ENCODE data around the gene GPHN.

Gene GPHN

DNA sequence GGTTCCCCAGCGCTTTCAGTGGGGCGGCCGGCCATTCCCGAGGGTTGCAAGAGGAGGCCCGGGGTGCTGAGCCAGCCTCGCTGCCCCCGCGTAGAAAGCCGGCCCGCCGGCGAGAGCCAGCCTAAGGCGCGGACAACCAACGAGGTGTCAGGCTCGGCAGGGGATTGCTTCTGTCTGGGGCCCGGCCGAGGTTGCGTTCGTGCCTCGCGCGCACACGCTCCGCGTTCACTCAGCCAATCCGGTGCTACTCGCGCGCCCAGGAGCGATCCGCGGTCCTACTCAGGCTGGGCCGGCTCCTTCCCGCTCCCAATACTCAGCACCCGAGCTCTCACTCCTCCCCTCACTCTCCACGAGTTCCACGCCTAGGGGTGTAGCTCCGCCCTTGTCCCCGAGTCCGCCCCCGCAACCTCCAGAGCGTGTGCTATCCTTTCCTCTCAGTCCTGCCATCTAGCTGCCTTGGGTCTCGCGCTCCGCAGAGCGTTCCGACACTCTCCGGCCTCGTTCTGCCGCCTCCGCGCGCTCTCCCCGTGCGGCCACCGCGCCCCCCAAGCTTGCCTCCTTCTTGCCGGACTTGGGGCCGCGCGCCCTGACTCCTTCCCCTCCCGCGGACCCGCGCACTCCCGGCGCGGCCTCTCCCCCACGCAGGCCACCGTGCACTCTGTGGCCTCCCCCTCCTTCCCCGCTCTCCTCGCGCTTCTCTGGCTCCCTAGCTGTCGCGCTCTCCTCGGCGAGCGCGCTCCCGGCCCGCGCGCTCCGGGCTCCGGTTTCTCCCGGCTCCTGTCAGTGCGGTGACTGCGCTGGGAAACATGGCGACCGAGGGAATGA is at the start of gene GPHN:
Gene GPHN (plus strand): TSS at position 426 of the 825 bp plus-strand sequence.
- H3K9me3 ChIP-seq (ENCODE audit: control insufficient read depth in 2 of 2, low read length in 2 of 2), result no peaks in the 10 kb centered on the region
- peak within 1 kb of the TSS; percentile 84 to 89 for H3K9ac ChIP-seq (ENCODE audit: low read depth in 1 of 2, low read length in 2 of 2)
- H3K4me1 ChIP-seq (ENCODE audit: control insufficient read depth in 2 of 2, insufficient read depth in 2 of 2, low read length in 2 of 2), result peaks cover 5 to 11% of the 10 kb centered on the region in 2 donors
- peak within 1 kb of the TSS; percentile 76 to 99 for H3K4me3 ChIP-seq (ENCODE audit: low read length in 2 of 2)
- no peaks in the 10 kb centered on the region for H3K36me3 ChIP-seq (ENCODE audit: control insufficient read depth in 2 of 2, insufficient read depth in 2 of 2, low read length in 2 of 2)
- H3K27me3 ChIP-seq (ENCODE audit: control insufficient read depth in 2 of 2, insufficient read depth in 2 of 2, low read length in 2 of 2), result no peaks in the 10 kb centered on the region
- H3K27ac ChIP-seq (ENCODE audit: low read depth in 2 of 2, low read length in 2 of 2), result peak within 1 kb of the TSS; percentile 93 to 96

DNA sequence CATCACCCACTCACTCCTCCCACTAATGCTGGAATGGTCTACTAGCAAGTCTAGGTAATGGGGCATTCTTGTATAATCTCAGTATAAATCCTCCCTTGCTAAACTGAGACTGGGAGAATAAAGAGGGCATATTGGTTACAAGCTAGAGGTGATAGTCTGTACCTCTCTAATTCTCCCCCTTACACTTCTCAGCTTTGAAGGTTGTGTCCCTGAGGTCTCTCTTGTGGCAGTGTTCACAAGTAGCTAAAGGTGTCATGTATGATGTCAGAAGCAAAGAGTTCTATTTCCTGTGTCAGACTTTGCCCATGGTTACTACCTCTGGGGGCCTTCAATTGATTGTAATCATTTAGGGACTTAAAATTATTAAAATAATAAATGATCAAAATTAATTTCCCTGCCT is 48.3 kb upstream of the GPHN start:
- H3K27ac ChIP-seq (ENCODE audit: low read depth in 2 of 2, low read length in 2 of 2), result no peak overlapping the region
- no peaks in the 10 kb centered on the region for H3K36me3 ChIP-seq (ENCODE audit: control insufficient read depth in 2 of 2, insufficient read depth in 2 of 2, low read length in 2 of 2)
- no peaks in the 10 kb centered on the region for H3K9me3 ChIP-seq (ENCODE audit: control insufficient read depth in 2 of 2, low read length in 2 of 2)
- H3K4me3 ChIP-seq (ENCODE audit: low read length in 2 of 2), result no peak overlapping the region
- H3K4me1 ChIP-seq (ENCODE audit: control insufficient read depth in 2 of 2, insufficient read depth in 2 of 2, low read length in 2 of 2), result no peaks in the 10 kb centered on the region
- no peaks in the 10 kb centered on the region for H3K27me3 ChIP-seq (ENCODE audit: control insufficient read depth in 2 of 2, insufficient read depth in 2 of 2, low read length in 2 of 2)
- H3K9ac ChIP-seq (ENCODE audit: low read depth in 1 of 2, low read length in 2 of 2), result no peak overlapping the region

DNA sequence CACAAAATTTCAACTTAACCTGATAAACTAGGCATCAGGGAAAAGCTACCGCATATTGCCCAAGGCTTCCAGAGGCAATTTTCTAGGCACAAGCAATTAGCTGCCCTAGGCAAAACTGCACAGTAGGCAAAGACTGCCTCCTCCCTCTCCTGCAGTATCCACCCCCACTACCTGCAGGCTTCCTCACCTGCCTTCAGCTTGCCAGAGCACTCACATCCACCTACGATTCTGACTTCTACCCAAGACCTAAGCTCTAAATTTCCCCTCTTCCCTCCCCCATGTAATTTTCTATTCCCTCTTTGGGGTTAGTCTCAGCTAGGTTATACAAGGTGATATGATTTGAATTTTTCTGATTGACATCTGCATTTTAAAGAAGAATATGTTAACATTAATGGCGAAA is 43.7 kb upstream of the GPHN start:
- Histone ChIP-seq H3K9ac (ENCODE audit: low read depth in 1 of 2, low read length in 2 of 2) (no peak overlapping the region), H3K4me3 (ENCODE audit: low read length in 2 of 2) (no peak overlapping the region), H3K36me3 (ENCODE audit: control insufficient read depth in 2 of 2, insufficient read depth in 2 of 2, low read length in 2 of 2) (no peaks in the 10 kb centered on the region), H3K27ac (ENCODE audit: low read depth in 2 of 2, low read length in 2 of 2) (no peak overlapping the region), H3K9me3 (ENCODE audit: control insufficient read depth in 2 of 2, low read length in 2 of 2) (no peaks in the 10 kb centered on the region), H3K4me1 (ENCODE audit: control insufficient read depth in 2 of 2, insufficient read depth in 2 of 2, low read length in 2 of 2) (no peaks in the 10 kb centered on the region), H3K27me3 (ENCODE audit: control insufficient read depth in 2 of 2, insufficient read depth in 2 of 2, low read length in 2 of 2) (no peaks in the 10 kb centered on the region)

DNA sequence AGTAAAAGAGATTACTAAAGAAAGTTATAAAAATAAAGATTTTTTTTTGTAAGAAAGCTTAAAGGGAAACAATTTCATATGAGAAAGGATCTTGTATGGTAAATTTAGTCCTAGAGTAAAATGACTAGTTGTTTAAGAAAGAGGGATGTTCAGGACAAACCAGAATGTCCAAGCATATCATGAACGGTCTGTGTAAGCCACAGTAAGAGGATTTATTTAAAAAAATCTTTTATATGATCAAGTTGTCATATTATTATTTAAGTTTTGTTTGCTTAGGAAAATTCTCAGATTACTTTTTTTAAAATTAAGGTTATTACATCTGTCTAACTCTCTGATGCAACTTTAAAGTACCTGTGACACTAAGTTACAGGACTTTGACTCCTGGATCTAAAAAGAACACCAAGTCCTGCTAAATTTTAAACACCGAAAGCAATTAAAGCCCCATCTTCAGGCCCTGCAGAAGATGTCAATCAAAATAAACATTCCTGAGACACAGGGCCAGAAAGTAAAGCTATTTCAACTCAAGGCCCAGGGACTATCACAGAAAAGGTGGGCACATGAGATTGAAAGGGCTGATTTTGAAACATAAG is 39.1 kb upstream of the GPHN start:
- no peaks in the 10 kb centered on the region for H3K36me3 ChIP-seq (ENCODE audit: control insufficient read depth in 2 of 2, insufficient read depth in 2 of 2, low read length in 2 of 2)
- no peak overlapping the region for H3K9ac ChIP-seq (ENCODE audit: low read depth in 1 of 2, low read length in 2 of 2)
- no peak overlapping the region for H3K27ac ChIP-seq (ENCODE audit: low read depth in 2 of 2, low read length in 2 of 2)
- no peak overlapping the region for H3K4me3 ChIP-seq (ENCODE audit: low read length in 2 of 2)
- peaks cover 0 to 3% of the 10 kb centered on the region in 2 donors for H3K9me3 ChIP-seq (ENCODE audit: control insufficient read depth in 2 of 2, low read length in 2 of 2)
- no peaks in the 10 kb centered on the region for H3K4me1 ChIP-seq (ENCODE audit: control insufficient read depth in 2 of 2, insufficient read depth in 2 of 2, low read length in 2 of 2)
- H3K27me3 ChIP-seq (ENCODE audit: control insufficient read depth in 2 of 2, insufficient read depth in 2 of 2, low read length in 2 of 2), result no peaks in the 10 kb centered on the region

DNA sequence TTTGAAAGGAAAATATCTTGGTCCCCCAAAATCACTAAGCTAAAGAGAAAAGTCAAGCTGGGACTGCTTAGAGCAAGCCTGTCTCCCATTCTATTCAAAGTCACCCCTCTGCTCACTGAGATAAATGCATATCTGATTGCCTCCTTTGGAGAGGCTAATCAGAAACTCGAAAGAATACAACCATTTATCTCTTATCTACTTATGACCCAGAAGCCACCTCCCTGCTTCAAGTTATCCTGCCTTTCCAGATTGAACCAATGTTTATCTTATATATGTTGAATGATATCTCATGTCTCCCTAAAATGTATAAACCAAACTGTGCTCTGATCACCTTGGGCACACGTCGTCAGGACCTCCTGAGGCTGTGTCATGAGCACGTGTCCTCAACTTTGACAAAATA is 36.4 kb upstream of the GPHN start:
- Histone ChIP-seq H3K9ac (ENCODE audit: low read depth in 1 of 2, low read length in 2 of 2) (no peak overlapping the region), H3K27me3 (ENCODE audit: control insufficient read depth in 2 of 2, insufficient read depth in 2 of 2, low read length in 2 of 2) (no peaks in the 10 kb centered on the region), H3K4me1 (ENCODE audit: control insufficient read depth in 2 of 2, insufficient read depth in 2 of 2, low read length in 2 of 2) (no peaks in the 10 kb centered on the region), H3K9me3 (ENCODE audit: control insufficient read depth in 2 of 2, low read length in 2 of 2) (peaks cover 0 to 3% of the 10 kb centered on the region in 2 donors), H3K4me3 (ENCODE audit: low read length in 2 of 2) (no peak overlapping the region), H3K36me3 (ENCODE audit: control insufficient read depth in 2 of 2, insufficient read depth in 2 of 2, low read length in 2 of 2) (no peaks in the 10 kb centered on the region), H3K27ac (ENCODE audit: low read depth in 2 of 2, low read length in 2 of 2) (no peak overlapping the region)

DNA sequence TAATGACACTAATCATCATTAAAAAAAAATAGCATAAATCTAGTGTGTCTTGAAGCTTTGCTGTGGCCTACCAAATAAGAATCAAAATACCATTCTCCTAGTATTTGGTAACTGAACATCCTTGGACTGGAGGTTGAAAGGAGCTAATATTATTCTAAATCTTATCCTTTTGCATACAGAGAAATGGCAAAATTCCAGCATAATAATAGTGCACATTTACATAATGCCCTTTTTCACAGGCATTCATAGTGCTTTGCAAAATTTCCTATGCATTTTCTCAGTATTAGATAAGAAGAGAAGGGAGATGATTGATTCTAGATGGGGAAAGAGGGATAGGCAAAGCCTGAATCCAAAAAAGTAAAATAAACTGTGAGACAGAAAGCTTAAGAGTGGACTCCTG is 35.7 kb upstream of the GPHN start:
- Histone ChIP-seq H3K36me3 (ENCODE audit: control insufficient read depth in 2 of 2, insufficient read depth in 2 of 2, low read length in 2 of 2) (no peaks in the 10 kb centered on the region), H3K9ac (ENCODE audit: low read depth in 1 of 2, low read length in 2 of 2) (no peak overlapping the region), H3K27me3 (ENCODE audit: control insufficient read depth in 2 of 2, insufficient read depth in 2 of 2, low read length in 2 of 2) (no peaks in the 10 kb centered on the region), H3K4me3 (ENCODE audit: low read length in 2 of 2) (no peak overlapping the region), H3K27ac (ENCODE audit: low read depth in 2 of 2, low read length in 2 of 2) (no peak overlapping the region), H3K9me3 (ENCODE audit: control insufficient read depth in 2 of 2, low read length in 2 of 2) (peaks cover 0 to 3% of the 10 kb centered on the region in 2 donors), H3K4me1 (ENCODE audit: control insufficient read depth in 2 of 2, insufficient read depth in 2 of 2, low read length in 2 of 2) (no peaks in the 10 kb centered on the region)

GRCh38 chr14:66473223-66473622 is 34.7 kb upstream of the GPHN start:
- Histone ChIP-seq H3K36me3 (ENCODE audit: control insufficient read depth in 2 of 2, insufficient read depth in 2 of 2, low read length in 2 of 2) (no peaks in the 10 kb centered on the region), H3K4me3 (ENCODE audit: low read length in 2 of 2) (no peak overlapping the region), H3K9me3 (ENCODE audit: control insufficient read depth in 2 of 2, low read length in 2 of 2) (peaks cover 0 to 3% of the 10 kb centered on the region in 2 donors), H3K27ac (ENCODE audit: low read depth in 2 of 2, low read length in 2 of 2) (no peak overlapping the region), H3K27me3 (ENCODE audit: control insufficient read depth in 2 of 2, insufficient read depth in 2 of 2, low read length in 2 of 2) (no peaks in the 10 kb centered on the region), H3K4me1 (ENCODE audit: control insufficient read depth in 2 of 2, insufficient read depth in 2 of 2, low read length in 2 of 2) (no peaks in the 10 kb centered on the region), H3K9ac (ENCODE audit: low read depth in 1 of 2, low read length in 2 of 2) (no peak overlapping the region)

GRCh38 chr14:66476964-66477363 is 31.0 kb upstream of the GPHN start:
- Histone ChIP-seq H3K4me1 (ENCODE audit: control insufficient read depth in 2 of 2, insufficient read depth in 2 of 2, low read length in 2 of 2) (no peaks in the 10 kb centered on the region), H3K27ac (ENCODE audit: low read depth in 2 of 2, low read length in 2 of 2) (no peak overlapping the region), H3K36me3 (ENCODE audit: control insufficient read depth in 2 of 2, insufficient read depth in 2 of 2, low read length in 2 of 2) (no peaks in the 10 kb centered on the region), H3K27me3 (ENCODE audit: control insufficient read depth in 2 of 2, insufficient read depth in 2 of 2, low read length in 2 of 2) (no peaks in the 10 kb centered on the region), H3K4me3 (ENCODE audit: low read length in 2 of 2) (no peak overlapping the region), H3K9ac (ENCODE audit: low read depth in 1 of 2, low read length in 2 of 2) (no peak overlapping the region), H3K9me3 (ENCODE audit: control insufficient read depth in 2 of 2, low read length in 2 of 2) (no peaks in the 10 kb centered on the region)

GRCh38 chr14:66477567-66477966 is 30.4 kb upstream of the GPHN start:
- Histone ChIP-seq H3K27ac (ENCODE audit: low read depth in 2 of 2, low read length in 2 of 2) (no peak overlapping the region), H3K4me1 (ENCODE audit: control insufficient read depth in 2 of 2, insufficient read depth in 2 of 2, low read length in 2 of 2) (no peaks in the 10 kb centered on the region), H3K9ac (ENCODE audit: low read depth in 1 of 2, low read length in 2 of 2) (no peak overlapping the region), H3K9me3 (ENCODE audit: control insufficient read depth in 2 of 2, low read length in 2 of 2) (no peaks in the 10 kb centered on the region), H3K4me3 (ENCODE audit: low read length in 2 of 2) (no peak overlapping the region), H3K36me3 (ENCODE audit: control insufficient read depth in 2 of 2, insufficient read depth in 2 of 2, low read length in 2 of 2) (no peaks in the 10 kb centered on the region), H3K27me3 (ENCODE audit: control insufficient read depth in 2 of 2, insufficient read depth in 2 of 2, low read length in 2 of 2) (no peaks in the 10 kb centered on the region)

- Histone ChIP-seq H3K27me3 (ENCODE audit: control insufficient read depth in 2 of 2, insufficient read depth in 2 of 2, low read length in 2 of 2) (no peaks in the 10 kb centered on the region), H3K4me3 (ENCODE audit: low read length in 2 of 2) (no peak overlapping the region), H3K4me1 (ENCODE audit: control insufficient read depth in 2 of 2, insufficient read depth in 2 of 2, low read length in 2 of 2) (no peaks in the 10 kb centered on the region), H3K27ac (ENCODE audit: low read depth in 2 of 2, low read length in 2 of 2) (no peak overlapping the region), H3K9ac (ENCODE audit: low read depth in 1 of 2, low read length in 2 of 2) (no peak overlapping the region), H3K9me3 (ENCODE audit: control insufficient read depth in 2 of 2, low read length in 2 of 2) (no peaks in the 10 kb centered on the region), H3K36me3 (ENCODE audit: control insufficient read depth in 2 of 2, insufficient read depth in 2 of 2, low read length in 2 of 2) (no peaks in the 10 kb centered on the region)
Observed at GRCh38 chr14:66482873-66483272, 25.1 kb upstream of the GPHN start.

Data from mucosa of rectum (tissue), 2 donors.